WERI-Rb-1 (cell line): Measurements from ENCODE around the gene LDAH.
"Not testable (repeated sequence)": the region's sequence is repeated elsewhere in the genome, so short reads cannot be mapped to it uniquely, and the experiment has no call there.

Experiments
- DNase-seq: peaks from one replicate; pipeline ENCODE4 v3.0.0-alpha.2; 2020
- H3K27ac ChIP-seq: fragments of 250-450 bp; sonication (Bioruptor Pico); 2 replicates; pipeline ENCODE4 v1.5.1; 2020; ENCODE audit warnings: mild to moderate bottlenecking, moderate library complexity
- H3K27me3 ChIP-seq: fragments of 250-450 bp; sonication (Bioruptor Pico); 2 replicates; pipeline ENCODE4 v1.5.1; 2021; ENCODE audit warnings: mild to moderate bottlenecking, low read depth, moderate library complexity; ENCODE audit not compliant: insufficient read depth, severe bottlenecking
- H3K36me3 ChIP-seq: fragments of 250-450 bp; sonication (Bioruptor Pico); 2 replicates; pipeline ENCODE4 v1.5.1; 2020; ENCODE audit warnings: mild to moderate bottlenecking, moderate library complexity
- H3K4me3 ChIP-seq: 2 replicates; pipeline ENCODE4 v1.5.1; 2011; ENCODE audit warnings: low read depth, mild to moderate bottlenecking, control low read depth, low read length
- H3K9me3 ChIP-seq: fragments of 250-450 bp; sonication (Bioruptor Pico); 2 replicates; pipeline ENCODE4 v1.5.1; 2021; ENCODE audit warnings: mild to moderate bottlenecking, moderate library complexity; ENCODE audit not compliant: severe bottlenecking
- CTCF ChIP-seq: IDR thresholded peaks from 2 replicates; pipeline ENCODE4 v1.5.1; 2011; ENCODE audit warnings: low read depth, mild to moderate bottlenecking, control low read depth, inconsistent platforms, low read length

The LDAH gene

GRCh38 chr2:20806286-20806685 lies 16.6 kb downstream of the LDAH start:
- no peak for TF ChIP-seq CTCF
- H3K36me3 ChIP-seq: no peaks in the 10 kb centered on the region
- H3K27ac ChIP-seq: no peak overlapping the region
- H3K27me3 ChIP-seq: no peaks in the 10 kb centered on the region
- no peak for DNase-seq
- H3K9me3 ChIP-seq: no peaks in the 10 kb centered on the region
- no peak overlapping the region for H3K4me3 ChIP-seq

- Histone ChIP-seq H3K27me3 (no peaks in the 10 kb centered on the region), H3K27ac (no peak overlapping the region), H3K36me3 (no peaks in the 10 kb centered on the region), H3K9me3 (no peaks in the 10 kb centered on the region), H3K4me3 (no peak overlapping the region)
- TF ChIP-seq CTCF: no peak
- no peak for DNase-seq
Observed at GRCh38 chr2:20803974-20804373, 18.9 kb downstream of the LDAH start.

GRCh38 chr2:20803226-20803682 lies 19.6 kb downstream of the LDAH start:
- DNase-seq: no peak
- Histone ChIP-seq H3K36me3 (no peaks in the 10 kb centered on the region), H3K9me3 (no peaks in the 10 kb centered on the region), H3K27me3 (no peaks in the 10 kb centered on the region), H3K4me3 (no peak overlapping the region), H3K27ac (no peak overlapping the region)
- TF ChIP-seq CTCF: no peak

GRCh38 chr2:20797096-20797495 lies 25.8 kb downstream of the LDAH start:
- Histone ChIP-seq H3K4me3 (no peak overlapping the region), H3K36me3 (no peaks in the 10 kb centered on the region), H3K9me3 (no peaks in the 10 kb centered on the region), H3K27me3 (no peaks in the 10 kb centered on the region), H3K27ac (no peak overlapping the region)
- no peak for TF ChIP-seq CTCF
- no peak for DNase-seq

GRCh38 chr2:20796374-20796791 lies 26.5 kb downstream of the LDAH start:
- H3K36me3 ChIP-seq: no peaks in the 10 kb centered on the region
- no peaks in the 10 kb centered on the region for H3K9me3 ChIP-seq
- H3K4me3 ChIP-seq: no peak overlapping the region
- H3K27ac ChIP-seq: no peak overlapping the region
- TF ChIP-seq CTCF: no peak
- H3K27me3 ChIP-seq: no peaks in the 10 kb centered on the region
- no peak for DNase-seq

GRCh38 chr2:20793944-20794343 lies 29.0 kb downstream of the LDAH start:
- not testable (repeated sequence) for H3K27ac ChIP-seq, H3K27me3 ChIP-seq, H3K36me3 ChIP-seq, H3K4me3 ChIP-seq, DNase-seq, H3K9me3 ChIP-seq
